Kidney capillary endothelial cell (primary cell): Measurements from ENCODE around the gene KLHL36.
A peak's percentile ranks its signal among the peaks of the same experiment; 100 is the strongest.

ENCODE experiments used
- DNase-seq: peaks from one replicate; pipeline ENCODE4 v3.0.0-alpha.2; 2018; ENCODE audit warnings: low spot score

Gene KLHL36

GRCh38 chr16:84648595-84649510 lies 542 bp downstream of the KLHL36 start:
- DNase-seq: no peak

DNA sequence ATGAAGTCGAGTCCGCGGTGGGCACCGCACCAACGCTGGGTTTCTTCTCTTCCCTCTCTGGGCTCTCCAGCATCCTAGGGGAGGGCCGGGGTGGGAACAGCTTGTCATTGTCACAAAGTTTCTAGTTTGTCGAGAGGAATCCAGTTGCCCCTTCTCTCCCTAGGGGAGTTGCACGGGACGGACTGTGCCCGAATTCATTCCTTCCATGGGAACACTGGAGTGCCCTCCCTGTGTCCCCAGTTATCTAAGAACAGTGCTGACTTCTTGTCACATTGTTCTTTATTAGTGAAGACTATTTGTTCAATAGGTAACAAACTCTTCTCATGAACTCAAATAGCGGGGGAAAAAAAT lies 1.2 kb downstream of the KLHL36 start:
- no peak for DNase-seq

- DNase-seq: no peak
These were observed 2.0 kb downstream of the KLHL36 start for GRCh38 chr16:84650062-84650991.

- no peak for DNase-seq
These were observed 4.3 kb downstream of the KLHL36 start for GRCh38 chr16:84652566-84652965.

DNA sequence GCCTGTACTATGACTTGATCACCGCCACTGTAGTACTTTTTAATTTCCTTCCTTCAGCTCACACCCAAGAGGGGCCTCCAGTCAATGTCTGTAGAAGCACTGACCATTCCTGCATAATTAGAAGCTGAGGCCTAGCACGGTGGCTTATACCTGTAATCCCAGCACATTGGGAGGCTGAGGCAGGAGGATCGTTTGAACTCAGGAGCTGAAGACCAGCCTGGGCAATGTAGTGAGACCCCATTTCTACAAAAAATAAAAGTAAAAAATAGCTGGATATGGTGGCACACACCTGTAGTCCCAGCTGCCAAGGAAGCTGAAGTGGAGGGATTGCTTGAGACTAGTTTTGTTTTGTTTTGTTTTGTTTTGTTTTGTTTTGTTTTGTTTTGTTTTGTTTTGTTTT lies 5.9 kb downstream of the KLHL36 start:
- DNase-seq: no peak

- no peak for DNase-seq
These were observed 6.7 kb downstream of the KLHL36 start for GRCh38 chr16:84654998-84655397.

- no peak for DNase-seq
These were observed 8.3 kb downstream of the KLHL36 start for GRCh38 chr16:84656649-84657048.

DNA sequence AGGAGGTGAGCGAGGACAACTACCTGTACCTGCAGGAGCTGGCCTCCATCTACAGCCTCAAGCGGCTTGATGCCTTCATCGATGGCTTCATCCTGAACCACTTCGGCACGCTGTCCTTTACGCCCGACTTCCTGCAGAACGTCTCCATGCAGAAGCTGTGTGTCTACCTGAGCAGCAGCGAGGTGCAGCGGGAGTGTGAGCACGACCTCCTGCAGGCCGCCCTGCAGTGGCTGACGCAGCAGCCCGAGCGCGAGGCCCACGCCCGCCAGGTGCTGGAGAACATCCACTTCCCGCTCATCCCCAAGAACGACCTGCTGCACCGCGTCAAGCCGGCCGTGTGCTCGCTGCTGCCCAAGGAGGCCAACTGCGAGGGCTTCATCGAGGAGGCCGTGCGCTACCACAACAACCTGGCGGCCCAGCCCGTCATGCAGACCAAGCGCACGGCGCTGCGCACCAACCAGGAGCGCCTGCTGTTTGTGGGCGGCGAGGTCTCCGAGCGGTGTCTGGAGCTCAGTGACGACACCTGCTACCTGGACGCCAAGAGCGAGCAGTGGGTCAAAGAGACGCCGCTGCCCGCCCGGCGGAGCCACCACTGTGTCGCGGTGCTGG lies 9.0 kb downstream of the KLHL36 start:
- DNase-seq: no peak

DNA sequence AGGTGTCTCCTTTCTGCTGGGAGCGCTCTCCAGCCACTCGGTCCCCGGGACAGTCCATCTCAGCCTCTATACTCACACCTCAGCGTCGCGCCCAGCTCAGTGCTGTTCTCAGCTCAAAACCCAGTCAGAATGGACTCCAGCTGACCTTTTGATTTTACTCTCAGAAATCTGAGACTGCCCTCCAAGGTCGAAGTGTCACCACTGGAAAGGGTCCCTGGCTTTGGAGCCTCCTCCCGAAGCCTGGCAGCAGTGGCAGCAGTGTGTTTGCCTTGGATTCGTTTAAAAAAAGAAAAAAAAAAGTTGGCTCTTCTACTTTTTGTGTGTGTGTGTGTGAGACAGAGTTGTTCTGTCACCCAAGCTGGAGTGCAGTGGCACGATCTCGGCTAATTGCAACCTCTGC lies 10.4 kb downstream of the KLHL36 start:
- DNase-seq: no peak

GRCh38 chr16:84659656-84660300 lies 11.5 kb downstream of the KLHL36 start:
- no peak for DNase-seq

- DNase-seq: peak; percentile 56
These were observed 12.7 kb downstream of the KLHL36 start for GRCh38 chr16:84660973-84661372.

GRCh38 chr16:84661418-84662060 lies 13.2 kb downstream of the KLHL36 start:
- DNase-seq: no peak

DNA sequence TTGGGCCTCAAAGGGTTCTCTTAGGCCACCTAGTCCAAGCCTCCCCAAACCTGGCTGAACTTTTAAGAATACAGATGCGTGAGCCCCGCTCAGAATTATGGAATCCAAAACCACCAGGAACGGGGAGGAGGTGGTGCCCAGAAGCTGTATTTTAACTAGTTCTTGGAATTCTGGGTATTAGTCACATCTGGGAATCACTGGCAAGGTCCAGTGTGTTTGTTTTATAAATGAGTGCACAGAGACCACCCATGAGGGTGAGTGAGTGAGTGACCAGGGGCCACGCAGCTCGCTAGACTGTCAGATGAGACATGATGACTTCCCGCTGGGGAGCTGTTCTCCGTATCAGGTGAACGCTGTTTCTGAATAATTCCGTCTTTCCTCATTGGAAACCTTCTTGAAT lies 14.2 kb downstream of the KLHL36 start:
- DNase-seq: no peak

- no peak for DNase-seq
These were observed 15.3 kb downstream of the KLHL36 start for GRCh38 chr16:84663433-84664101.

DNA sequence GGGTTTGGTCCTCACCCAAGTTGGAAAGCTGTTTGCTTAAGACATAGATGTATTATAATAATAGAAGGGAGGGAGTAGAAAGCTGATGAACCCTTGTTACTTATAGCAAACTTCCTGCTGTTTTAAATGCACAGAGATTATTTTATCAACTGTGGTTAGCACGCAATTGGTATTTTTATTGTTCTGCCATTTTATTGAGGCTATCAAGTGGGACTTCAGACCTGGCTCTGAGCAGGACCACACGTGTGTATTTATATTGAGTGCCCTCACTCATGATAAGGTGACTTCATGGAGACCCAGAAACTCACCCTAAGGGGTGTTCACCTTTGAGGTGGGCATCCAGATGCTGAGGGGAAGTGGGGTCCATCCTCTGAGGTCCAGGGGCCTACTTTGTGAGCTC lies 17.0 kb downstream of the KLHL36 start:
- no peak for DNase-seq

GRCh38 chr16:84665843-84666242 lies 17.5 kb downstream of the KLHL36 start:
- no peak for DNase-seq

DNA sequence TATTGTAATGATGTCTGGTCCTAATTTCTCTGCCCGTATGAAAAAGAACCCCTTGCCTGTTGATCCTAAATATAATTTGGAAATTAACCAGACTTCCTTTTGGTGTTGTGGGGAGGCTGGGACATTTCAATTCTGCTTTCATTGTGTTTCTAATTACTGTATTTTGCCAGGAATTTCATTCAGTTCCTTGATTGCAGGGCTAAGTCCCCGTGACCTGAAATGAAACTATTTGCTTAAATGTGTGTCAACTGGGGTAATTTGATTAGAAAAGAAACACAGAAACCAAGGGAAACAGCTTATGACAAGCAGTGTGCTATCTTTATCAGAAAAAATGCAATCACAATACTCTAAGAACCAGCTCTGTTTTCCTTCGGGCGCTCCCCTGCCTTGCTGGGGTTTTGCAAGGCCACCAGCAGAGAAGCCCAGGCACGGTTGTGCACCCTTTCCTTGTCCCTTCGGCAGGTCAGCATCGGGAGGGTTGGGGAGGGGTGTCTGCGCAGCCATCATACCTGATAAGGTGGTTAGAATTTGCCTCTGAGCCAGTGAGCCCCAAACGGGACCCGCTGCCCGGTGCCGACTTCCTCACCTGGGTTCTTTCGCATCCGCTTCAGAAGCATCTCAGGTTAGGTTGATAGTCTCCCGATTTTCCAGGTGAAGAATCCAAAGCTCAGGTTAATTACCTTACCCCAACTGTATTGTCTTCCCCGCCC lies 19.4 kb downstream of the KLHL36 start:
- DNase-seq: no peak

- DNase-seq: no peak
These were observed 21.8 kb downstream of the KLHL36 start for GRCh38 chr16:84670063-84670462.

- DNase-seq: peak; percentile 62
These were observed 24.2 kb downstream of the KLHL36 start for GRCh38 chr16:84672276-84673202.
